ENCODE measurements around the gene PRR5. TPM values are rescaled to one million over a fixed set of nuclear protein-coding genes. Genes with fewer than 3 reads are reported as not detected.

Gene PRR5
- total and polyA plus RNA-seq, 2 of the 13 experiments (the other 11 are each of a cell fraction or from before 2014, with no cell fraction given) = 11.6 to 27.5 TPM

DNA sequence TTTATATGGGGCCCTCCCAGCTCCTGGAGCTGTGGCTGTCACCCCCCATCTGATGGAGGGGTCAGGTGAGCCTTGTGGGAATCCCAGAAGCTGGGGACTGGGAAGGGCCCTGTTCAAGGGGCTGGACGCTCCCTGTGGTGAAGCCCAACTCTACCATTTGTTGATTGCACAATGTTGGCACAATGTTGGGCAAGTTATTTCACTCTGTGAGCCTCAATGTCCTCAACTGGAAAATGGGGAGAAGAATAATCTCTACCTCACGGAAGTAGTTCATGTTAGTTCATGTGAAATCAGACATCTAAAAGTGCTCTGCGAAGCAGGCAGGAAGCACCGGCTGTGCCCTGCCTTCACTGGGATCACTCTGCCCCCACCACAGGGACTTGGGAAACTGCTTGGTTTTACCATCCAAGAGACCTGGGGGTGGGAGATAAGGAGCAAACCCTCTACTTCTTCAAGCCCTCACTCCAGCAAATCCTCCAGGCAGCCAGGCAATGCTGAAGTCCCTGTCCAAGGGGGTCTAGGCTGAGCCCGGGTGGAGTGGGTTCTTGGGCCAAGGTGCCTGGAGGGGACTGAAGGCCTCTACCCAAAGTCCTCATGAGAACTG lies 715 bp upstream of the PRR5 start:
- Histone ChIP-seq H3K36me3 (replicated peaks in 1 of 2; ENCODE audit: control insufficient read depth in 1 of 2, insufficient read depth in 2 of 2, low read length in 2 of 2) (peaks cover under 1 to 11% of the 10 kb centered on the region in 2 experiments; a peak in 2 of 5 replicates), H3K4me2 (ENCODE audit: low read depth, low read length) (peak overlapping the region; percentile 66), H3K79me2 (ENCODE audit: insufficient read depth, low read length) (peaks cover 26% of the 10 kb centered on the region), H3K9ac (ENCODE audit: insufficient read depth, low read depth, low read length) (peak overlapping the region; percentile 53), H3K9me3 (ENCODE audit: low read length) (no peaks in the 10 kb centered on the region), H2AFZ (ENCODE audit: low read length) (no peak overlapping the region), H4K20me1 (ENCODE audit: insufficient read depth, low read length) (peaks cover 10% of the 10 kb centered on the region), H3K27me3 (ENCODE audit: control insufficient read depth in 1 of 2, insufficient read depth in 2 of 2, low read length in 2 of 2) (no peaks in the 10 kb centered on the region), H3K4me1 (ENCODE audit: insufficient read depth, low read length) (peaks cover 29% of the 10 kb centered on the region), H3K4me3 (replicated peaks in 1 of 3; ENCODE audit: insufficient read depth in 1 of 3, low read depth in 2 of 3, low read length in 3 of 3) (peak overlapping the region in 1 of 3 experiments; percentile 50; a peak in 3 of 6 replicates), H3K27ac (ENCODE audit: extremely low read length, insufficient read depth, low read length) (peak overlapping the region; percentile 58)
- no TSS peak for BruUV-seq (replicated peaks)
- intact Hi-C loops (cut with micrococcal nuclease; ENCODE audit: unreplicated experiment) (no loop called here), in situ Hi-C loops (cut with HindIII; ENCODE audit: extremely low pct_ligation_motif_present, low pct_unique_long_range_greater_than_20kb) (no loop called here)
- 85% methylated on average over 5 of the region's 5 CpGs for WGBS (ENCODE audit: low lambda C conversion rate)
- ChIA-PET POLR2A (interaction anchor here (1.0 kb wide), 1 partner anchor 10 kb away, joined by 3 read pairs; no protein-coding TSS in a partner anchor), CTCF (ENCODE audit: low intra/inter-chr PET ratio, low total read pairs) (interaction anchor here (1.4 kb wide), 1 partner anchor 17 kb away, joined by 3 read pairs; no protein-coding TSS in a partner anchor)
- ATAC-seq (no peak), FAIRE-seq (no peak), DNase-seq (ENCODE audit: low spot score) (no peak)
- TF ChIP-seq ISX (CRISPR knock-in tag; conservative IDR thresholded peaks at IDR 0.05) = no peak
- no peak for TF ChIP-seq MTA1 (CRISPR knock-in tag; IDR thresholded peaks at IDR 0.05; ENCODE audit: borderline replicate concordance)
- TF ChIP-seq ZNF224 (CRISPR knock-in tag; IDR thresholded peaks at IDR 0.05) = no peak
- TF ChIP-seq PCBP1 (IDR thresholded peaks at IDR 0.05; ENCODE audit: borderline replicate concordance, low read depth, low read length) = no peak
- peak; percentile 91 for TF ChIP-seq CEBPB (IDR thresholded peaks at IDR 0.05; ENCODE audit: borderline replicate concordance, low read depth, low read length)
- peak; percentile 22 for TF ChIP-seq XRCC5 (optimal IDR thresholded peaks at IDR 0.05; ENCODE audit: low read length)
- TF ChIP-seq ZNF619 (CRISPR knock-in tag; IDR thresholded peaks at IDR 0.05) = no peak
- TF ChIP-seq, protein P1, sequence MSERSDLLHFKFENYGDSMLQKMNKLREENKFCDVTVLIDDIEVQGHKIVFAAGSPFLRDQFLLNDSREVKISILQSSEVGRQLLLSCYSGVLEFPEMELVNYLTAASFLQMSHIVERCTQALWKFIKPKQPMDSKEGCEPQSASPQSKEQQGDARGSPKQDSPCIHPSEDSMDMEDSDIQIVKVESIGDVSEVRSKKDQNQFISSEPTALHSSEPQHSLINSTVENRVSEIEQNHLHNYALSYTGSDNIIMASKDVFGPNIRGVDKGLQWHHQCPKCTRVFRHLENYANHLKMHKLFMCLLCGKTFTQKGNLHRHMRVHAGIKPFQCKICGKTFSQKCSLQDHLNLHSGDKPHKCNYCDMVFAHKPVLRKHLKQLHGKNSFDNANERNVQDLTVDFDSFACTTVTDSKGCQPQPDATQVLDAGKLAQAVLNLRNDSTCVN (CRISPR knock-in tag; IDR thresholded peaks at IDR 0.05; ENCODE audit: borderline replicate concordance) = no peak
- 0 out of 2 replicates have a peak, but pooled peaks have one; percentile 9 for TF ChIP-seq ZNF891 (CRISPR knock-in tag; IDR thresholded peaks at IDR 0.05)
- TF ChIP-seq MEF2D (CRISPR knock-in tag; IDR thresholded peaks at IDR 0.05) = peak; percentile 42; the same call in 1 of the 2 replicates
- TF ChIP-seq SMAD3 (CRISPR knock-in tag; IDR thresholded peaks at IDR 0.05) = no peak
- TF ChIP-seq KAT2B (IDR thresholded peaks at IDR 0.05; ENCODE audit: borderline replicate concordance, low read depth, low read length) = no peak
- TF ChIP-seq CBX5 (CRISPR knock-in tag; IDR thresholded peaks at IDR 0.05; ENCODE audit: borderline replicate concordance) = no peak
- no peak for TF ChIP-seq SRF (IDR thresholded peaks at IDR 0.05; ENCODE audit: low read depth, low read length)
- no peak for TF ChIP-seq ZNF460 (CRISPR knock-in tag; IDR thresholded peaks at IDR 0.05; ENCODE audit: borderline replicate concordance)
- TF ChIP-seq ZMYM3 (CRISPR knock-in tag; IDR thresholded peaks at IDR 0.05) = peak; percentile 51; the same call in 1 of the 2 replicates
- 0 out of 2 replicates have a peak, but pooled peaks have one; percentile 32 for TF ChIP-seq ZNF605 (CRISPR knock-in tag; IDR thresholded peaks at IDR 0.05)
- TF ChIP-seq ZNF30 (CRISPR knock-in tag; IDR thresholded peaks at IDR 0.05) = no peak
- TF ChIP-seq AGO2 (optimal IDR thresholded peaks at IDR 0.05; ENCODE audit: low read depth, low read length) = no peak
- TF ChIP-seq HDAC2 (CRISPR knock-in tag; IDR thresholded peaks at IDR 0.05) = no peak
- TF ChIP-seq ZNF629 (CRISPR knock-in tag; conservative IDR thresholded peaks at IDR 0.05) = peak; percentile 94
- 0 out of 2 replicates have a peak, but pooled peaks have one; percentile 6 for TF ChIP-seq ZFP37 (CRISPR knock-in tag; IDR thresholded peaks at IDR 0.05; ENCODE audit: borderline replicate concordance)
- TF ChIP-seq KDM1A (CRISPR knock-in tag; IDR thresholded peaks at IDR 0.05) = peak; percentile 69; the same call in 1 of the 2 replicates
- TF ChIP-seq ADNP (CRISPR knock-in tag; IDR thresholded peaks at IDR 0.05) = peak; percentile 44; the same call in 1 of the 2 replicates
- peak; percentile 69 for TF ChIP-seq CEBPG (CRISPR knock-in tag; IDR thresholded peaks at IDR 0.05)
- no peak for TF ChIP-seq ZSCAN9 (CRISPR knock-in tag; IDR thresholded peaks at IDR 0.05; ENCODE audit: borderline replicate concordance)
